ENCODE data around the gene SEMA4C.
A peak's percentile ranks its signal among the peaks of the same experiment; 100 is the strongest.

The SEMA4C gene

GRCh38 chr2:96887493-96888012 is 17.7 kb upstream of the SEMA4C start:
- Histone ChIP-seq H3K27me3 (ENCODE audit: insufficient read depth, poor library complexity, severe bottlenecking) (no peaks in the 10 kb centered on the region), H3K27ac (replicated peaks) (no peak overlapping the region), H3K4me3 (replicated peaks; ENCODE audit: insufficient read depth, low read length) (no peak overlapping the region)
- no peak for TF ChIP-seq SPI1 (IDR thresholded peaks at IDR 0.05; ENCODE audit: borderline replicate concordance, low read depth)
- no peak for DNase-seq (ENCODE audit: low read depth in 1 of 2, low spot score in 1 of 2)

DNA sequence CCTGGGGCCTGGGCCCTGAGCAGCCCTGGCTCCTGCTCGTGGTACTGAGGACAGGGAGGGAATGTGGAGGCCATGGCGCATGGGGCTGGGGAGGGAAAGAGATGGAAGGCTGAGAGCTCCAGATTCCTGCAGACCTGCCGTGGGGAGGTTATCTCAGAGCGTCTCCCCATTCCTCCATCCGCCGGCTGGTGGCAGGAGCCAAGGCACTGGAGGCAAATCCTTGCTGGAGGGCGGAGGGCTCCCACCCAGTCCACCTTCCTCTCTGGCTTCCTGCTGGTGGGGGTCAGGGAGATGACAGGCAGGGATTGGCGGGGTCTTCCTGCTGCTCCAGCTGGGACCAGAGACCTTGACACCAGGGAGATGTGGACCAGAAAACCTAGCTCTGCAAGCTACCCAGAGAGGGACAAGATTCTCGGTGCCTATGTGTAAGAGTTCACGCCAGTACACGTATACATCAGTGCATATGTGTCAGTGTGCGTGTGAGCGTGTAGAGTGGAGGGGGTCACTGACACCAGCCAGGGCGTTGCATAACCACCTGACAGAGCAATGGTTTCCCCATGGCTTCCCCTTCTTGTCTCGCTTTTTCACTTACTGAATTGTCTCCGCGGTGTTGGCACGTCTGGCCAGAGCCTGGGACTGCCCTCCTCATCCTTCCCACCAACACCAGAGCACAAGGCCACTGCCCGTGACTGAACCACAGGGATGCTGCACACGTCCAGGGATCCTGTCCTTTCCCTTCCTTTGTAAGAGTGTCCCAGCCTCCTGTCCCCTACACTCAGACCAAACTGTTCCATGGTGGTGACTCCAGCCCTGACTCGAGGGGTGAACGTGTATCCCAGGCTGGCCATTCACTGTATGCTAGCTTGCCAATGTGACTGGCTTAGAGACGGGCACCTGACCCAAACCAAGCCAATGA is 15.8 kb upstream of the SEMA4C start:
- DNase-seq (ENCODE audit: low read depth in 1 of 2, low spot score in 1 of 2), result peak; percentile 64 to 70

GRCh38 chr2:96884299-96885094 is 14.6 kb upstream of the SEMA4C start:
- H3K27me3 ChIP-seq (ENCODE audit: insufficient read depth, poor library complexity, severe bottlenecking), result no peaks in the 10 kb centered on the region
- DNase-seq (ENCODE audit: low read depth in 1 of 2, low spot score in 1 of 2), result no peak
- H3K27ac ChIP-seq (replicated peaks), result no peak overlapping the region
- H3K4me3 ChIP-seq (replicated peaks; ENCODE audit: insufficient read depth, low read length), result no peak overlapping the region
- TF ChIP-seq CTCF (IDR thresholded peaks at IDR 0.05; ENCODE audit: insufficient read depth, low read length) (no peak), SPI1 (IDR thresholded peaks at IDR 0.05; ENCODE audit: borderline replicate concordance, low read depth) (no peak), REST (IDR thresholded peaks at IDR 0.05; ENCODE audit: insufficient replicate concordance, low read depth) (no peak), POLR2AphosphoS5 (IDR thresholded peaks at IDR 0.05; ENCODE audit: low read depth) (no peak), GABPA (IDR thresholded peaks at IDR 0.05; ENCODE audit: low read depth) (no peak)

More for the DNA sequence above, 15.8 kb upstream of the SEMA4C start:
- TF ChIP-seq GABPA (IDR thresholded peaks at IDR 0.05; ENCODE audit: low read depth) (no peak), CTCF (IDR thresholded peaks at IDR 0.05; ENCODE audit: insufficient read depth, low read length) (no peak), REST (IDR thresholded peaks at IDR 0.05; ENCODE audit: insufficient replicate concordance, low read depth) (no peak), SPI1 (IDR thresholded peaks at IDR 0.05; ENCODE audit: borderline replicate concordance, low read depth) (no peak), POLR2AphosphoS5 (IDR thresholded peaks at IDR 0.05; ENCODE audit: low read depth) (no peak)
- H3K4me3 ChIP-seq (replicated peaks; ENCODE audit: insufficient read depth, low read length), result no peak overlapping the region
- no peaks in the 10 kb centered on the region for H3K27me3 ChIP-seq (ENCODE audit: insufficient read depth, poor library complexity, severe bottlenecking)
- no peak overlapping the region for H3K27ac ChIP-seq (replicated peaks)

- Histone ChIP-seq H3K27me3 (ENCODE audit: insufficient read depth, poor library complexity, severe bottlenecking) (no peaks in the 10 kb centered on the region), H3K27ac (replicated peaks) (no peak overlapping the region), H3K4me3 (replicated peaks; ENCODE audit: insufficient read depth, low read length) (no peak overlapping the region)
- TF ChIP-seq POLR2AphosphoS5 (IDR thresholded peaks at IDR 0.05; ENCODE audit: low read depth) (no peak), GABPA (IDR thresholded peaks at IDR 0.05; ENCODE audit: low read depth) (no peak), CTCF (IDR thresholded peaks at IDR 0.05; ENCODE audit: insufficient read depth, low read length) (no peak), REST (IDR thresholded peaks at IDR 0.05; ENCODE audit: insufficient replicate concordance, low read depth) (no peak), SPI1 (IDR thresholded peaks at IDR 0.05; ENCODE audit: borderline replicate concordance, low read depth) (no peak)
- DNase-seq (ENCODE audit: low read depth in 1 of 2, low spot score in 1 of 2), result no peak
Measured at GRCh38 chr2:96883306-96883705, 13.4 kb upstream of the SEMA4C start.
